GM23338 (cell line): ENCODE measurements around the gene EPHA7. TPM values are rescaled to one million over a fixed set of nuclear protein-coding genes. Genes with fewer than 3 reads are reported as not detected.

Experiments used
- ATAC-seq: fragments of 200-7000 bp; cut with Tn5 transposase; 3 replicates; pipeline ENCODE4 v1.9.1; 2020
- DNase-seq: peaks from one replicate; pipeline ENCODE4 v3.0.0-alpha.2; 2015; ENCODE audit warnings: low spot score
- H2AFZ ChIP-seq: fragments of 200-600 bp; sonication (generic); 2 replicates; pipeline ENCODE4 v1.8.0; 2016; ENCODE audit warnings: antibody characterized with exemption, mild to moderate bottlenecking, moderate library complexity
- H3F3A ChIP-seq: fragments of 200-600 bp; sonication (generic); replicated peaks from 2 replicates; pipeline ENCODE4 v1.8.0; 2017; ENCODE audit warnings: antibody characterized with exemption, mixed run types, low read depth
- H3K27ac ChIP-seq: fragments of 200-600 bp; sonication (generic); 2 replicates; pipeline ENCODE4 v1.6.1; 2016; ENCODE audit warnings: low read depth
- H3K27me3 ChIP-seq: fragments of 200-600 bp; sonication (generic); 2 replicates; pipeline ENCODE4 v1.8.0; 2016; ENCODE audit warnings: mild to moderate bottlenecking, mixed run types, moderate library complexity; ENCODE audit not compliant: insufficient read depth
- H3K36me3 ChIP-seq: fragments of 200-600 bp; sonication (generic); 2 replicates; pipeline ENCODE4 v1.8.0; 2016; ENCODE audit warnings: mild to moderate bottlenecking; ENCODE audit not compliant: insufficient read depth
- H3K4me1 ChIP-seq: fragments of 200-600 bp; sonication (generic); 2 replicates; pipeline ENCODE4 v1.8.0; 2016; ENCODE audit warnings: mild to moderate bottlenecking, moderate library complexity; ENCODE audit not compliant: insufficient read depth
- H3K4me2 ChIP-seq: fragments of 200-600 bp; sonication (generic); 2 replicates; pipeline ENCODE4 v1.7.1; 2017; ENCODE audit warnings: mixed run types
- H3K4me3 ChIP-seq: fragments of 200-600 bp; sonication (generic); 2 replicates; pipeline ENCODE4 v1.6.1; 2016; ENCODE audit warnings: mixed run types
- H3K79me2 ChIP-seq: fragments of 200-600 bp; sonication (generic); replicated peaks from 2 replicates; pipeline ENCODE4 v1.8.0; 2017; ENCODE audit warnings: mild to moderate bottlenecking; ENCODE audit not compliant: insufficient read depth
- H3K9me2 ChIP-seq: fragments of 200-600 bp; sonication (generic); 2 replicates; pipeline ENCODE4 v1.8.0; 2017; ENCODE audit not compliant: insufficient read depth
- H4K20me1 ChIP-seq: fragments of 200-600 bp; sonication (generic); replicated peaks from 2 replicates; pipeline ENCODE4 v1.8.0; 2017; ENCODE audit warnings: mild to moderate bottlenecking; ENCODE audit not compliant: insufficient read depth
- H3K27ac Mint-ChIP-seq: 2 replicates; pipeline ENCODE4 v1.8.0; 2020; ENCODE audit warnings: inconsistent platforms, mild to moderate bottlenecking, moderate library complexity, mixed read lengths
- H3K27me3 Mint-ChIP-seq: 3 replicates; pipeline ENCODE4 v1.8.0; 2022; ENCODE audit warnings: low read depth, mild to moderate bottlenecking, moderate library complexity, mixed read lengths, inconsistent platforms; ENCODE audit not compliant: insufficient read depth, poor library complexity
- H3K36me3 Mint-ChIP-seq: 3 replicates; pipeline ENCODE4 v1.8.0; 2021; ENCODE audit warnings: low read depth, mild to moderate bottlenecking, inconsistent platforms, moderate library complexity, mixed read lengths
- H3K4me1 Mint-ChIP-seq: 3 replicates; pipeline ENCODE4 v1.8.0; 2020; ENCODE audit warnings: mild to moderate bottlenecking, inconsistent platforms, mixed read lengths
- H3K4me3 Mint-ChIP-seq: 3 replicates; pipeline ENCODE4 v1.8.0; 2021; ENCODE audit warnings: moderate library complexity, mild to moderate bottlenecking, inconsistent platforms, mixed read lengths
- H3K9me3 Mint-ChIP-seq: 3 replicates; pipeline ENCODE4 v1.8.0; 2020; ENCODE audit warnings: moderate library complexity, mild to moderate bottlenecking, inconsistent platforms, mixed read lengths
- CREB1 ChIP-seq: fragments of 250-450 bp; sonication (Bioruptor Pico); IDR thresholded peaks from 2 replicates; pipeline ENCODE4 v1.5.0; 2020; ENCODE audit warnings: low read depth, mild to moderate bottlenecking, moderate library complexity
- EZH2phosphoT487 ChIP-seq: fragments of 200-600 bp; sonication (generic); IDR thresholded peaks from one replicate; pipeline ENCODE4 v1.8.1; 2018; ENCODE audit warnings: antibody characterized with exemption; ENCODE audit not compliant: unreplicated experiment
- NANOG ChIP-seq: IDR thresholded peaks from 2 replicates; pipeline ENCODE4 v1.6.1; 2016; ENCODE audit warnings: antibody characterized with exemption, borderline replicate concordance
- POLR2AphosphoS5 ChIP-seq: IDR thresholded peaks from 2 replicates; pipeline ENCODE4 v1.6.1; 2016; ENCODE audit warnings: antibody characterized with exemption, low read depth
- STAT1 ChIP-seq: IDR thresholded peaks from one replicate; pipeline ENCODE4 v1.6.1; 2016; ENCODE audit warnings: antibody characterized with exemption; ENCODE audit not compliant: unreplicated experiment
- ZNF462 ChIP-seq: fragments of 250-450 bp; sonication (Bioruptor Pico); IDR thresholded peaks from 2 replicates; pipeline ENCODE4 v1.5.0; 2020; ENCODE audit warnings: mild to moderate bottlenecking, moderate library complexity
- polyA plus RNA-seq: library from polyadenylated mRNA; unstranded; fragments of >200 nt; fragmentation: Nextera tagmentation; extraction: Ambion mirVana; gene quantifications from 2 replicates; pipeline ENCODE4 v1.2.1, GENCODE V29; 2016
- total RNA-seq: library from RNA; depleted of rRNA; stranded (reverse); fragments of >200 nt; shearing (Covaris generic); gene quantifications from 2 replicates; pipeline ENCODE4 v1.2.3, GENCODE V29; 2014
- TF ChIP-seq, protein P1 (sequence below): IDR thresholded peaks from one replicate; pipeline ENCODE4 v1.6.1; 2018; ENCODE audit warnings: antibody characterized with exemption; ENCODE audit not compliant: unreplicated experiment
- TF ChIP-seq, protein P2 (sequence below): IDR thresholded peaks from 2 replicates; pipeline ENCODE4 v1.6.1; 2016; ENCODE audit warnings: antibody characterized with exemption

The EPHA7 gene
- total and polyA plus RNA-seq, 2 experiments from 2014 or later = 3.3 to 7.3 TPM

GRCh38 chr6:93272211-93272610, 147.1 kb downstream of the EPHA7 start (continued):
- TF ChIP-seq ZNF462 (CRISPR knock-in tag) = no peak
- no peak for TF ChIP-seq NANOG
- TF ChIP-seq STAT1 = no peak
- TF ChIP-seq POLR2AphosphoS5 = no peak

GRCh38 chr6:93266116-93266817, 153.1 kb downstream of the EPHA7 start:
- no peak overlapping the region for H3K27ac Mint-ChIP-seq
- ATAC-seq (no peak), DNase-seq (no peak)
- Histone ChIP-seq H3K79me2 (no peaks in the 10 kb centered on the region), H3K27me3 (no peaks in the 10 kb centered on the region), H3K4me3 (no peak overlapping the region), H3K4me1 (no peaks in the 10 kb centered on the region), H2AFZ (no peak overlapping the region), H3K9me2 (no peaks in the 10 kb centered on the region), H3K36me3 (no peaks in the 10 kb centered on the region), H4K20me1 (no peaks in the 10 kb centered on the region), H3K4me2 (no peak overlapping the region), H3F3A (no peaks in the 10 kb centered on the region), H3K27ac (no peak overlapping the region)
- no peaks in the 10 kb centered on the region for H3K4me1 Mint-ChIP-seq
- no peak overlapping the region for H3K4me3 Mint-ChIP-seq
- no peaks in the 10 kb centered on the region for H3K9me3 Mint-ChIP-seq
- H3K27me3 Mint-ChIP-seq = no peaks in the 10 kb centered on the region
- H3K36me3 Mint-ChIP-seq = no peaks in the 10 kb centered on the region
- no peak for TF ChIP-seq CREB1 (CRISPR knock-in tag)
- no peak for TF ChIP-seq EZH2phosphoT487
- no peak for TF ChIP-seq STAT1
- TF ChIP-seq, protein P1, sequence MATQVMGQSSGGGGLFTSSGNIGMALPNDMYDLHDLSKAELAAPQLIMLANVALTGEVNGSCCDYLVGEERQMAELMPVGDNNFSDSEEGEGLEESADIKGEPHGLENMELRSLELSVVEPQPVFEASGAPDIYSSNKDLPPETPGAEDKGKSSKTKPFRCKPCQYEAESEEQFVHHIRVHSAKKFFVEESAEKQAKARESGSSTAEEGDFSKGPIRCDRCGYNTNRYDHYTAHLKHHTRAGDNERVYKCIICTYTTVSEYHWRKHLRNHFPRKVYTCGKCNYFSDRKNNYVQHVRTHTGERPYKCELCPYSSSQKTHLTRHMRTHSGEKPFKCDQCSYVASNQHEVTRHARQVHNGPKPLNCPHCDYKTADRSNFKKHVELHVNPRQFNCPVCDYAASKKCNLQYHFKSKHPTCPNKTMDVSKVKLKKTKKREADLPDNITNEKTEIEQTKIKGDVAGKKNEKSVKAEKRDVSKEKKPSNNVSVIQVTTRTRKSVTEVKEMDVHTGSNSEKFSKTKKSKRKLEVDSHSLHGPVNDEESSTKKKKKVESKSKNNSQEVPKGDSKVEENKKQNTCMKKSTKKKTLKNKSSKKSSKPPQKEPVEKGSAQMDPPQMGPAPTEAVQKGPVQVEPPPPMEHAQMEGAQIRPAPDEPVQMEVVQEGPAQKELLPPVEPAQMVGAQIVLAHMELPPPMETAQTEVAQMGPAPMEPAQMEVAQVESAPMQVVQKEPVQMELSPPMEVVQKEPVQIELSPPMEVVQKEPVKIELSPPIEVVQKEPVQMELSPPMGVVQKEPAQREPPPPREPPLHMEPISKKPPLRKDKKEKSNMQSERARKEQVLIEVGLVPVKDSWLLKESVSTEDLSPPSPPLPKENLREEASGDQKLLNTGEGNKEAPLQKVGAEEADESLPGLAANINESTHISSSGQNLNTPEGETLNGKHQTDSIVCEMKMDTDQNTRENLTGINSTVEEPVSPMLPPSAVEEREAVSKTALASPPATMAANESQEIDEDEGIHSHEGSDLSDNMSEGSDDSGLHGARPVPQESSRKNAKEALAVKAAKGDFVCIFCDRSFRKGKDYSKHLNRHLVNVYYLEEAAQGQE = no peak
- no peak for TF ChIP-seq POLR2AphosphoS5
- TF ChIP-seq, protein P2, sequence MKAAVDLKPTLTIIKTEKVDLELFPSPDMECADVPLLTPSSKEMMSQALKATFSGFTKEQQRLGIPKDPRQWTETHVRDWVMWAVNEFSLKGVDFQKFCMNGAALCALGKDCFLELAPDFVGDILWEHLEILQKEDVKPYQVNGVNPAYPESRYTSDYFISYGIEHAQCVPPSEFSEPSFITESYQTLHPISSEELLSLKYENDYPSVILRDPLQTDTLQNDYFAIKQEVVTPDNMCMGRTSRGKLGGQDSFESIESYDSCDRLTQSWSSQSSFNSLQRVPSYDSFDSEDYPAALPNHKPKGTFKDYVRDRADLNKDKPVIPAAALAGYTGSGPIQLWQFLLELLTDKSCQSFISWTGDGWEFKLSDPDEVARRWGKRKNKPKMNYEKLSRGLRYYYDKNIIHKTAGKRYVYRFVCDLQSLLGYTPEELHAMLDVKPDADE = no peak
